Measurements from ENCODE around the gene PLA2G6. TPM values are rescaled to one million over a fixed set of nuclear protein-coding genes. Genes with fewer than 3 reads are reported as not detected.
A peak's percentile ranks its signal among the peaks of the same experiment; 100 is the strongest.

PLA2G6 gene
- total and polyA plus RNA-seq, 2 of the 13 experiments (the other 11 are each of a cell fraction or from before 2014, with no cell fraction given): 4.8 to 11.5 TPM

GRCh38 chr22:38163844-38164550, 17.6 kb downstream of the PLA2G6 start (continued):
- TF ChIP-seq THAP9 (CRISPR knock-in tag; IDR thresholded peaks at IDR 0.05; ENCODE audit: borderline replicate concordance) (no peak), KLF9 (CRISPR knock-in tag; IDR thresholded peaks at IDR 0.05; ENCODE audit: low read depth) (no peak), KDM2A (CRISPR knock-in tag; IDR thresholded peaks at IDR 0.05; ENCODE audit: borderline replicate concordance, low read depth) (peak; percentile 39; the same call in 1 of the 2 replicates), AGO1 (IDR thresholded peaks at IDR 0.05; ENCODE audit: low read depth, low read length, poor library complexity, severe bottlenecking) (no peak), DPF2 (CRISPR knock-in tag; IDR thresholded peaks at IDR 0.05; ENCODE audit: borderline replicate concordance, low read depth) (peak; percentile 28; the same call in 1 of the 2 replicates), ZNF574 (CRISPR knock-in tag; IDR thresholded peaks at IDR 0.05) (no peak; the same call in 1 of the 2 replicates), NCOA2 (CRISPR knock-in tag; IDR thresholded peaks at IDR 0.05) (peak; percentile 62; the same call in 1 of the 2 replicates), ZNF224 (CRISPR knock-in tag; IDR thresholded peaks at IDR 0.05) (no peak), ZNF879 (CRISPR knock-in tag; IDR thresholded peaks at IDR 0.05) (no peak), ESRRA (CRISPR knock-in tag; IDR thresholded peaks at IDR 0.05; ENCODE audit: low read depth) (no peak), ZNF552 (CRISPR knock-in tag; IDR thresholded peaks at IDR 0.05; ENCODE audit: borderline replicate concordance) (no peak), MYC (CRISPR knock-in tag; IDR thresholded peaks at IDR 0.05; ENCODE audit: borderline replicate concordance) (no peak), ZFP82 (CRISPR knock-in tag; IDR thresholded peaks at IDR 0.05; ENCODE audit: borderline replicate concordance) (no peak), SMAD9 (CRISPR knock-in tag; IDR thresholded peaks at IDR 0.05) (no peak), ZBTB38 (CRISPR knock-in tag; IDR thresholded peaks at IDR 0.05) (no peak), SP5 (CRISPR knock-in tag; IDR thresholded peaks at IDR 0.05; ENCODE audit: borderline replicate concordance, low read depth) (peak; percentile 76), ZNF296 (CRISPR knock-in tag; conservative IDR thresholded peaks at IDR 0.05) (no peak), NCOR1 (IDR thresholded peaks at IDR 0.05; ENCODE audit: borderline replicate concordance, low read length) (no peak), SSRP1 (CRISPR knock-in tag; IDR thresholded peaks at IDR 0.05) (no peak), SP140L (CRISPR knock-in tag; IDR thresholded peaks at IDR 0.05; ENCODE audit: borderline replicate concordance) (no peak), ZNF607 (CRISPR knock-in tag; IDR thresholded peaks at IDR 0.05; ENCODE audit: borderline replicate concordance) (no peak), SOX5 (CRISPR knock-in tag; IDR thresholded peaks at IDR 0.05; ENCODE audit: borderline replicate concordance) (peak; percentile 66), RXRA (CRISPR knock-in tag; IDR thresholded peaks at IDR 0.05) (peak; percentile 52; the same call in 1 of the 2 replicates)
- TF ChIP-seq, protein P1, sequence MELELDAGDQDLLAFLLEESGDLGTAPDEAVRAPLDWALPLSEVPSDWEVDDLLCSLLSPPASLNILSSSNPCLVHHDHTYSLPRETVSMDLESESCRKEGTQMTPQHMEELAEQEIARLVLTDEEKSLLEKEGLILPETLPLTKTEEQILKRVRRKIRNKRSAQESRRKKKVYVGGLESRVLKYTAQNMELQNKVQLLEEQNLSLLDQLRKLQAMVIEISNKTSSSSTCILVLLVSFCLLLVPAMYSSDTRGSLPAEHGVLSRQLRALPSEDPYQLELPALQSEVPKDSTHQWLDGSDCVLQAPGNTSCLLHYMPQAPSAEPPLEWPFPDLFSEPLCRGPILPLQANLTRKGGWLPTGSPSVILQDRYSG (CRISPR knock-in tag; IDR thresholded peaks at IDR 0.05): no peak
